T-helper 2 cell treated with Interferon-gamma antibody and Interleukin-4, amounts not matched to agents 100 ng/mL and 5 ng/mL, for 36 hours (primary cell): ENCODE data around the gene SH3D21. TPM values are rescaled to one million over a fixed set of nuclear protein-coding genes. Genes with fewer than 3 reads are reported as not detected.

ENCODE experiments used
- intact Hi-C: fragments of 100-400 bp; cut with micrococcal nuclease; formaldehyde crosslinking; loops from one replicate; pipeline ENCODE4 v1.15.1; 2023
- total RNA-seq: library from RNA; stranded (reverse); gene quantifications from 2 replicates; pipeline ENCODE4 v1.2.3, GENCODE V29; 2022

The SH3D21 gene
- total RNA-seq, 1 donor from 2014 or later = 7.6 TPM

DNA sequence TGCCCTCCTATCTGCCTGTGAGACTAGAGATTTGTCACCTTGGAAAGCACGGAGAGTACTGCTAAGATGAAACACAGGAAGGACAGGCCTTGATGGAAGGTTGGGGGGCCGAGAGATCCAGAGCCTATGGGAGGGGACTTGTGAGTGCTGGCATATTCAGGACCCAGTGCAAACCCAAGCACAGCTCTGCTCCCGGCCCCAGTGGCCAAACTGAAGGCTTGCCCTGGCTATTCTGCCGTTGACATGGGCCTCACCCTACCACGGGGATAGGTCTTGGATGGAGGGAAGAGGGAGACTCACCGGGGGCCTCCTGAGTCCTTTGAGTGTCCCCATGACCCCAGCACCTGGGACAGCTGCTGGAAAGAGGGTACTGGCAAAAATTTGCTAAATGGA lies 21.9 kb downstream of the SH3D21 start:
- intact Hi-C loops = no loop called here

DNA sequence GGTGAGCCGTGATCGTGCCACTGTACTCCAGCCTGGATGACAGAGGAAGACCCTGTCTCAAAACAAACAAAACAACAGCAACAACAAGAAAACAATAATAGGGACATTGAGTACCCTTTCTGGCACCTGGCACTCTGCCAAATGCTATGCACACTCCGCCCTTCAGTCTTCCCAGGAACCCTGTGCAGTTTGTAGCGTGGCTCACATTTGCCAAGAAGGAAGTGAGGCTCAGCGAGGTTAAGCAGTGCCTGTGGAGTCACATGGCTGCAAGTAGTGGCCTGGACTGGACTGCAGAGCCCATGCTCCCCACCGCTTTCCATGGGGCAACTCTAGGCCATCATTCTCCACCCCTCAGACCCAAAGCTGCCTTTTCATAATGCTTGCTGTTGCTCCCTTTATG lies 22.5 kb downstream of the SH3D21 start:
- intact Hi-C loops = no loop called here

DNA sequence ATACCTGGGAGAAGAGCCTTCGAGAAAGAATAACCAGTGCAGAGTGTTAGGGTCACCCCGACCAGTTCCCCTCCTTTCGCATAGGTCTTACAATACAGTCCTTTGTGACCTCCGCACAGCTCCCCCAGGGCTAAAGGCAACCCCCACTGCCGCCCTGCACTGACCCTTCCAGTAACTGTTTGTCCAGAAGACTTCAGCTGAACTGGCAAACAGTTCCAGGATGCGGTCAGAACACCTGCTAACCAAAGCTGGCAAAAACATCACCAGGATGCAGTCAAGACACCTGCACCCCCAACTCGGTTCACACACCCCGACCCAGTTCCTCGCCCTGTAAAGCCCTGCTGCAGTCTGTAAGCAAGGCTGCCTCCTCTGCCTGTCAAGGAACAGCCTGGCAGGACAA lies 23.6 kb downstream of the SH3D21 start:
- intact Hi-C loops = no loop called here

DNA sequence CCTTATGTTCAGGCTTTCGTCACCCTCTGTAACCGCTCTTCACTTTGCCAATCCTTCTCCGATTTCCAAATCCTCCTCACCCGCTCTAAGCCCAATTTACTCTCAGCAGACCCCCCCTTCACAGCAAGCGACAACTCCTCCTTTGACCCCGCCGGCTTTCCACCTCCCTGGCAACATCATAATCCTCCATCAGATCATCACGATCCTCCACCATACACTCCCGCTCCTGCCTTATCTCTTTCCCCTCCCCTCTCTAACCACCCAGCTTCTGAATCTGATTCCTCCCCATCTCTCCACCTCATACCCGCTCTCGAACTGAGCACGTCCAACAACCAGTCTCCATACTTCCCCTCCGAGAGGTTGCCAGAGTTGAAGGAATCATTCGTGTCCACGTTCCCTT lies 24.8 kb downstream of the SH3D21 start:
- intact Hi-C loops = no loop called here

DNA sequence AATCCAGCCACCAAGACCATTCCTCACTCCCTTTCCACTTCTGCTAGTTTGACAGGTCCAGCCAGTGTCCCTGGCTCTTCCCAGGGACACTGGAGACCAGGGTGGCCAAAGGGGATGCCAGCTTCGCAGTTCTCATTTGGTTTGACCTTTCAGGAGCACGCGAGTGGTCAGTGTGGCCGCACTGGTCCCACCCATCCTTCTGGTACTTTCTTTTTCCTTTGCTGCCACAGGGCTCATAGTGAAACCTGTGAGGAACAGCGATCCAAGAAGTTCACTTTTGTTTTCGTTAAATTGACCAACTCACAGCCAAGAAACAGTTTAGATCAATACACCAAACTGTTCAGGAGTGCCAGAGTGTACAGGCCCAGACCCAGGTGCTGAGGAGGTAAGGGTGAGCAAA lies 31.7 kb downstream of the SH3D21 start:
- intact Hi-C loops = no loop called here

DNA sequence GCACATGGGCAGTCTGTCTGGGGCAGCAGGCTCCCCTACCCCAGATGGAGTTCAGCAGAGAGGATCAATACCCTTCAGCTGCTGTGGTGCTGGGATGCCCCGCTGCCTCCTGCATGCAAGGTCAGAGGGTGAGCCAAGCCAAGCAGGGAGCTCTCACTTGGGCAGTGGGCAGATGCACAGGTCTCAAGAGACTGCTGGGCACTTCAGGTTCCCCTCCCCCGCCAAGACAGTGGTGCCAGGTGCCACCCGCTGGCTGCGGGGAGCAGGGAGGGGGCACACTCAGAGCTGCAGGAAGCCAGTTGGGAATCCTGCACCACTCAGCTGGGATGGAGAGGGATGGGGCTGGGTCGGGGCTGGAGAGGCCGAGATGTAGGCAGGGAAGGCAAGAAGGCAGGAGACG lies 33.0 kb downstream of the SH3D21 start:
- intact Hi-C loops = no loop called here

DNA sequence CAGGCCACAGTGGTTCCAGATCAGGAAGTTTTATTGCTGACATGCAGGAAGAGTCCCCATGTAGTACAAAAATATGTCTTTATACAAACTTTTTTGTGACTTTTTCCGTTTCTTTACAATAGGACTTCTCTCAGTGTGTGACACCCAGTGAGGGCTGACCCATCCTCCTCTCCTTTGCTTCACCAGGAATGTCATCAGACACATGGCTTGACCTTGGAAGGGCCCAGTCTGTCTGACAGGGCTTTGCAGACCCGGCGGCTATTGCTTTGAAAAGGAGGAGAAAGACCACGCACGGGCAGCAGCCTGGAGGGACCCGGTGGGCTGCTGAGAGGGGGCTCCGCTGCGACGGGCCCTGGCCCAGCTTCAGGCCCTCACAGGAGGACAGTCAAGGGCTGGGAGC lies 33.4 kb downstream of the SH3D21 start:
- intact Hi-C loops = no loop called here

DNA sequence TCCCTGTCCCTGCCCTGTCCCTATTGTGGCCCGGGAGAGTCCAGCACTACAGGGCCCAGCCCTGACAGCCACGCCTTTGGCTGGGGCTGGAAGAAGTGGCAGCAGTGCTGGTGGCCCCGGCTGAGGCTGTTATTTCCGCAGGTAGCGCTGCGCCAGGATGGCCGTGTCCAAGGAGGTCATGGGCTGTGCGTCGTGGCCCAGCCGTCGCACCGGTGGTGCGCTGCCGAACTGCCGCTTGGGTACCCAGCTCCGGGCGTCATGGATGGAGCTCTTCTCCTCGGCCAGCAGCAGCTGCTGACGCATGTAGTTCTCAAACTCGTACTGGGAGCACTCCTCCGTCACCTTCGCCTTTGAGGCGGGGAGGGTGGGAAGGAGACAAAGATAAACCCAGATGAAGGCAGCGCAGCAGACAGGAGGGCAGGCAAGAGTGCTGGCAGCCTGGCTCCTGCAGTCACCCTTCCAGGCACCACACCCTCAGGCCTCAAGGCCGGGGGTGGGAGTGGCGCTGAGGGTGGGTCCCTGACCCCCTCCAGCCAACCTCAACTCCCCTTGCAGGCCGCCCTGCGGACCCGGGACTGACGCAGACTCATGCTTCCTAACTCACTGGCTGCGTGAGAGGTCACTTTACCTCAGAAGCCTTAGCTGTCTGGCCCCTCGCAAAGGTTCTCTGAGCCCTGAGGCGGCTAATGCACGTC lies 35.6 kb downstream of the SH3D21 start:
- intact Hi-C loops = loop anchor here (1.0 kb wide), 1 partner anchor 28 kb away; no protein-coding TSS in a partner anchor

DNA sequence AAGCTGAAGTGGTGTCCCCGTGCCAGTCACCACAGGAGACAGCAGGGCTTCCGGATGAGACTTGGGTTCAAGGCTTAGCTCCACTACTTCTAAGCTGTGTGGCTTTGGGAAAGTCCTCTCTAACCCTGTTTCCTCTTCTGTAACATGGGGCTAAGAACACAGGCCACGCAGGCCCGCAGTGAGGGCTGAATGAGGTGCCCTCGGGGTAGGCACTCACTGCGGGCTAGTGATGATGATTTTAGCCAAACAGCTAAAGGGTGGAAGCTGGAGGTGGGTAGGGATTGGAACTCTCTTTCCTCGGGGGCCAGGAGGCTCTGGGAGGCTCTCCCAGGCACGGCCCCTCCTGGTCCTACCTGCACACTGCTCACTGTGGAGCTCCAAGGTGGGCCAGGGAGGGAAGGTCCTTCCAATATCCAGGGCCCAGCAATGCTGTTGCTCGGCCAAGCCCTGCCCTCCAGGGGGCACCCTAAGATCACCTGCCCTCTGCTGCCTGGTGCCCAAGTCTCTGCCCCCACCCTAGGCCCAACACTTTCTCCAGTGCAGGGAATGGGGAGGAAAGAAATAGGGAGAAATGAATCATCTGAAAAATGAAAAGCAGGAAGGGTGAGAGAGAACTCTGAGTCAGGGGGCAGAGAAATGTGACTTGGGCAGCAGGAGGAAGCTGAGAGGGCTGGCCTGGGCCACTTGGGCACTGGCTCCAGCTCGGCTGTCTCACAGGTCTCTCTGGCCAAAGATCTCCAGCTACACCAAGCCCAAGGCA lies 36.4 kb downstream of the SH3D21 start:
- intact Hi-C loops = loop anchor here (1.0 kb wide), 2 partner anchors 27 to 78 kb away; no protein-coding TSS in a partner anchor

DNA sequence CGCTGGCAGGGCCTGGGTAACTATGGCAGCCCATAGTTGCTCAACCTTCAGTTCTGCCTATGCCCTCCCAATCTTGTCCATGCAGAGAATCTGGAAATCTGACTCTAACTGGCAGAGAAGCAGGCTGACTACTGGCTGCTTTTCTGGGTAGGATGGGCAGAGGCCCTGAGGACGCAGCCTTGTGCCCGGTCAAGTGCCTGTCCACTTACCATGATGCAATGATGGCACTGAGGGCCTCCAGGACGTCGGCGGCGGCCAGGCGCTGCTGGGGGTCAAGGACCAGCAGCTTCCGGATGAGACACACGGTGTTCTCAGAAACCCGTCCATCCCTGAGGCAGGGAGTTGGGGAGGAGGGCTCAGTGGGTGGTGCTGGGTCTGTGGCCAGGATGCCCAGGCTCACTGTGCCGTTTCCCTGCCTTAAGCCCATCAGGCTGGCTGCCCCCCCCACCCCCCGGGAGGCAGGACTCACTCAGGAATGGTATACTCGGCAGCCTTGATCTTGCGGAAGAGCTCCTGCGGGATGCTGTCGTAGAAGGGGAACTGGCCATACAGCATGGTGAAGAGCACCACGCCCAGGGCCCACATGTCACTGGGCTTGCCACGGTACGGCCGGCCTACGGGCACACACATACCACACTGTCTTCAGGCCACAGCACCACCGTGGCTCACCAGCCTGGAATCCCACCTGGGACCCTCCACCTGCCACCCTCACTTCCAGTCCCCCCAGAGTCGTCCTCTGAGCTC lies 37.7 kb downstream of the SH3D21 start:
- intact Hi-C loops = loop anchor here (1.0 kb wide), 1 partner anchor 76 kb away; no protein-coding TSS in a partner anchor

DNA sequence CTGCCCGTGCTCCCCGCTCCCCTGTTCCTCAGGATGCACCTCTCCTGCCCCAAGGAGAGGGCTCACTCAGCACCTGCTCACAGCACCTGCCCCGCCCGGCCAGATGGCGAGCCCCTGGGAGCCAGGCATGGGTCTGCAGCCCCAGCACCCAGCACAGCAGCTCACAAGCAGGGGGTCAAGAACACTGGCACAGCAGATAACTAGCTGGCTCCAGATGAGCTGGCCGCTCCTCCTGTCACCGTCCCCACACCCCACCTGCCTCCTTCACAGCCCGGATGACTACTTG lies 38.2 kb downstream of the SH3D21 start:
- intact Hi-C loops = no loop called here

DNA sequence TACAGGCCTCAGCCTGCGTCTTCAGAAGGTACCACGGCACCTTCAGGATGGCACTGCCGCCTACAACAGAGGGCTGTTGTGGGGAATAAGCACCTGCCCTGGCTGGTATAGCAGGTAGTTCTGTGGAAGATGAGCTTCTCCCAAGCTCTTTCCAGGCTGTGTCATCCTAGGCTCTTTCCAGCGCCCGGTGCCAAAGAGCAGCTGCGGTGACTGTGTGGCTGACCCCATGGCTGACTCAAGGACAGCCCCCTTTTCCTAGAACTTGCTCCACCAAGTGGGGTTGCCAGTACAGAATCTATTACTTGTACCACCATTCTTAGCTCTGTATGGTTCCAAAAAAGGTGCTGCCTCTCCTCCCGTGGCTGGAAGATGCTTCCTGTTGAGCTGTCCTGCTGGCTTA lies 39.2 kb downstream of the SH3D21 start:
- intact Hi-C loops = no loop called here

DNA sequence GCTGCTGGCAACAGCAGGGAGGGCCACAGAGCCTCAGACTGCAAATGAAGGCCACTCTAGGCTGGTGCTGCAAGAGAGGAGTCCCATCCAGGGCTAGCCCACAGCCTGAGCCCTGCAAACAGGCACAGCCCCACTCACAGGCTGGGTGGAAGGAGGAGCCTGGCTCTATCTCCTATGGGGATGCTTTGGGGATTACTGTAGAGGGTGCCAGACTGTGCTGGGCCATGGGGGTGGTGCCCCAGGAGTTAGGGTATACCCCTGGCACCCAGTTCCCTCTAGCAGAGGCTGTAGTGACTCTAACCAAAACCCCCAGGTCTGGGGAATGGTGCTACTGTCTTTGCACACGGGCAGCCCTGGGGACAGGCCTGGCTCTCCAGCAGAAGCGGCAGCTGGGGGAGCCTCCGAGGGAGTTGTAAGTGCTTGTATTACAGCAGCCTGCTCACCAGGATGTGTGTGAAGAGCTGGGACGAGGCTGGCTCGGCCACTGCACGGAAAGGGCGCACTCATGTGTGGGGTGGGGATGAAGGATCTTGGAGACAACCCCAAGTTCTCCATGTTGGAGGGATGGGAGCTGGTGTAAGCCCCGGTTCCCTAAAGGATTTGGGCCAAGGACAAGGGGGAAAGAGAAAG lies 40.7 kb downstream of the SH3D21 start:
- intact Hi-C loops = no loop called here

DNA sequence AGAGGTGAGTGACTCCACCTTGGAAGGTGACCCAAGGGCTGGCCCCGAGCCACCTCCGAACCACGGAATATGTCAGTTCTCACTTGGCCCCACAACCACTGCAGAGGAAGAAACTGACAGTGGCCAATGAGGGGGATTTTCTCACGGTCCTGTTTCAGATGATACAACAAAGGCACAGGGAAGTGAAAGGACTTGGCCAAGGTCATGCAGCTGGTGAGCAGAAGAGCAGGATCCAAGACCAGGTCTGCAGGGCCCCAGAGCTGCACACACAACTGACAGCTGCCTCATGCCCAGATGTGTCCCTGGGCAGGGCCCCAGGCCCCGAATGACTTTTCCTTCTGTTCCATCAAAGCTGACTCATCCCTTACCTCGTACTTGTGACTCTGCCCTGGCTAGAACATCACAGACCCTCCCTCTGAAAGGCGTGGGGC lies 43.1 kb downstream of the SH3D21 start:
- intact Hi-C loops = no loop called here

DNA sequence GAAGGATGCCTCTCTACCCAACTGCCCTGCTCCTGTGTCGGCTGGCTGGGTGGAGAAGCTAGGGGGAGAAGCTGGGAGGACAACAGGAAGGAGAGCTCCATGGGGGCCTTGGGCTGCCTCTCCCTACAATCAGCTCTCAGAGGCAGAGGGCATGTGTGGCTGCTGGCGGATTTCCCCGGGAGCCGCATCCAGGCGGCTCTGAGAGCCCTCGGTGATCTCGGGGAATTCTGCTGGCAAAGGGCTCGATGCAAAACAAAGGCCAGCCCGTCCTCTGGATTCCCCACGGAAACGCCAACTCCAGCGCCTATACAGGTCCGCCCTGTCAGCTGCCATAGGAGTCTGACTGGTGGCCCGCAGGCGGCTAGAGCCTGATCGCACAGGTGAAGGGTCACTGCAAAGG lies 43.7 kb downstream of the SH3D21 start:
- intact Hi-C loops = no loop called here

DNA sequence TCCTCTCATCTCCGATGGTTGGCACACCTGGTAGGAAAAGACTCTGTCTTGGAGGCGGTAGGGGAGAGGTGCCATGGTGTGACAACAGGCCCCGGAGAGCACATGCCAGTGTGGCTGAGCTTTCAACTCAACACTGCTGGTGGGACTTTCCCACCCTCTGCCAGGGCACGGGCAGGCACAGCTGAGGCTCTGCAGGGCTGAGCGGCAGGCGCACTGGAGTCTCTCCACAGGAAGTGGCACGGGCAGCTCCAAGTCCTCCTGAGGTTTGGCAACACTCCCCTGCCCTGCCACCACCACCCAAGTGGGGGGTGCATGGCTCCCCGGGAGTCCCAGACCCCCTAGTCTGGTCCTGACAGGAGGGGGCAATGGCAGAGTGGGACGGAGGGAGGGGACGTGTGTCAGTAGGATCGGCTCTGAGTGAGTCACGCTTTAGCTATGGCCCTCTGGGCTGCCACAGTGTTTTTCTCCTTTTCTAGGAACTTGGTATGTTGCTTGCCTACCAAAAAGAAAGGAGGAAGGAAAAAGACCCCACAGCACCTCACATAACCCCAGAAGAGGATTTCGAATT lies 44.6 kb downstream of the SH3D21 start:
- intact Hi-C loops = no loop called here

DNA sequence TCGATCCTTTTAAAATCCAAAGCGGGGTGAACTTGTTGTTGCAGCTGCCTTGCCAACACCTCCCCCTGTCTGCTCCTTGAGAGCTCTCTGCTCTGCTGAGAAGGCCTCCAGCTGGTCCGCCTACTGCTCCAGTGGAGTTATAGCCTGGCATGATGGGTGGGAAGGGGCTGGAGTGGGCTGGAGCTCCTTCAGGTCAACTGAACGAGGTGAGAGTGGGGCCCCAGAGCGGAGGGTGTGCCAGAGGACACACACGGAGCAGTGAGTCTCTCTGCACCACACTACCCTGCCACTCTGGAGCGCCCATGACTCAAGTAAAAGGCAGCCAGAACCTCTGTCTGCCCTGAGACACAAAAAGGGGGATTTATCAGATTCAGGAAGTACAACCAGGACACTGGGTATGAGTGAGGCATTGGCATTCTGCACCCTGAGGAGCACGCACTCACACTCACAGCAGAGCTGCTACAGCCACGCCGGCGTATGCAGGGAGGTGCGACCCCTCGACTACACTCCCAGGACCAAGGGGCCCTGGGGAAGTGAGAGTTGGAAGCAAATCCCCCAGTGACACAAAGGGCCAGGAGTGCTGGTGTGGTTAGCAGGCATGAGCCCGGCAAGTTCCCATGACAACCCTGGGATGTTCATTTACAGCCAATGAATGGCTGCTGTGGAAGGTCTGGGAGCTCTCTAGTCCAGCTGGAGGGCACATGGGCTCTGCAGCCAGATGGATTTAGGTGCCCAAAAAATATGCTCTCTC lies 45.2 kb downstream of the SH3D21 start:
- intact Hi-C loops = no loop called here

DNA sequence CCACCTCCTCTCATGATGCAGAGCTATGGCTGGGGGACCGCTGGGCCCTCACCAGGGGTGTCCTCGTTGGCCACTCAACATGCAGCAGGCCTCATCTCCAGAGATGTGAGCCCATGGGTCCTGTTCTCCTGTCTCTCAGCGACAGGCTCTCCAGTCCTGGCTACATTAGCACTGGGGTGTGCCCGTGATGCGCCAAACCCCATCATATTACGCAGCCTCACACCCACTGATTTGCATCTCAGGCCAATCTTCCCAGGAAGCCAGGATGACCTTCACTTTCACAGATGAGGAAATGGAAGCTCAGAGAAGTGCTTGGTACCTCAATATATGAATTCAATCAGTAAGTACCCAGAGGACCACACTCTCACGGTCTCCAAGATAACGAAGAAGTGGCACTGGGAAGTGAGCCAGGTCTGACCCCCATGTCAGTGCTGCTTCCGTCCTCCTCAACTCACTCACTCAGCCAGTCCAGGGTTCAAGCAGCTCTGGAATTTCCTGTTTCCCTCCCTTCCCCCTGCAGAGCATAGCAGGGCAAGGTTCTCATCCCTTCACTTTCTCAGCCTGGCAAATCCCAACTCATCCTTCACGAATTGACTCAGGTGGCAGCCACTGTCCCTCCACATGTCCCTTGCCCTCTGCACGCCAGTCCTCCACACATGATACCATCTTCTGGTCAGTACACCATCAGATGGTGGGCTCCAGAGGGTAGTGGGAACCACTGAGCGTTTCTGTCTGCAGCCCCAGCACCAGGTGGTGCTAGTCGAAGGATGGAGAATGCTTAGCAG lies 46.1 kb downstream of the SH3D21 start:
- intact Hi-C loops = no loop called here

DNA sequence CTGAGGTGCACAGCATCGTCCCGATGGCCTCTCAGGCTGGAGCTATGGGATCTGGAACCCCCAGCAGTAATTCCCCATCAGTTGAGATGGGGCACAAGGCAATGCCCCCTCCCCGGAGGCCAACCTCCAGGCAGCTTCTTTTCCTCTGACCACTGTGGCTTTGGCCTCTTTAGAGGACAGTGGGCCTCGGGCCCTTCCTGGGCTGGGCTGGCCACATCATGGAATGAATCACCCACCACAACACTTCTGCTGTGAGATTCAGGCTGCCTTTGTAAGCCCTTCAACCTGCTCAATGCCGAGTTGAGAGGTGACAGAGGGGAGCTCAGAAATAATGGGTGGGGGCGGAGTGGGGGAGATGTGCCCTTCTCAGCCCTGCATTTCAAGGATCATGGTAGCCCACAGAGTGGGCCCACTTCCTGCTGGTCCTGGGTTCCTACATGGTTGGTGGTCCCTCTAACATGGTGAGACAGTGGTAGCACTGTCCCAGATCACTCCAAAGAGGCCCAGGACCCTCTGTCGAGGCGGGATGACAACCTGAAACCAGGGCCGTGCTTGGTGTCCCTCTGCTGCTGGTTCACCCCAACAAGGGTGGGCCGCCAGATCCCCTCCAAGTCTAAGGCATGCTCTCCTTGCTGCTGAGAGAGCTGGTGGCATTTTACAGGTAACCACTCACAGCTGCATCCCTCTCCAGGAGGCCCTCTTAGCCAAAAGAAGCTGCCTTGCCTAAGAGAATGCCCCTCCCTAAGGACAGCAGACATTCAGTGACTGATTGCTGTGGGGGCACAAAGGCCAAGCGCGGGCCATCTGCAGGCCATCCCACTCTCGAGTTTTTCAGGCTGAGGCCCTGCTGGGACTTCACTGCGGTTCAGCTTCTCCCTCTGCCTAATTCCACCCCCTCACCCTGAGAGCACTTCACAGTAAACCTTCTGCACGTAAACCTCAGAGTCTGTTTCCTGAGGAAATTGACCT lies 47.0 kb downstream of the SH3D21 start:
- intact Hi-C loops = no loop called here
